Measurements from ENCODE around the gene WDR59. TPM values are rescaled to one million over a fixed set of nuclear protein-coding genes. Genes with fewer than 3 reads are reported as not detected.

The WDR59 gene
- total RNA-seq, 2 experiments from 2014 or later: 65.8 TPM

DNA sequence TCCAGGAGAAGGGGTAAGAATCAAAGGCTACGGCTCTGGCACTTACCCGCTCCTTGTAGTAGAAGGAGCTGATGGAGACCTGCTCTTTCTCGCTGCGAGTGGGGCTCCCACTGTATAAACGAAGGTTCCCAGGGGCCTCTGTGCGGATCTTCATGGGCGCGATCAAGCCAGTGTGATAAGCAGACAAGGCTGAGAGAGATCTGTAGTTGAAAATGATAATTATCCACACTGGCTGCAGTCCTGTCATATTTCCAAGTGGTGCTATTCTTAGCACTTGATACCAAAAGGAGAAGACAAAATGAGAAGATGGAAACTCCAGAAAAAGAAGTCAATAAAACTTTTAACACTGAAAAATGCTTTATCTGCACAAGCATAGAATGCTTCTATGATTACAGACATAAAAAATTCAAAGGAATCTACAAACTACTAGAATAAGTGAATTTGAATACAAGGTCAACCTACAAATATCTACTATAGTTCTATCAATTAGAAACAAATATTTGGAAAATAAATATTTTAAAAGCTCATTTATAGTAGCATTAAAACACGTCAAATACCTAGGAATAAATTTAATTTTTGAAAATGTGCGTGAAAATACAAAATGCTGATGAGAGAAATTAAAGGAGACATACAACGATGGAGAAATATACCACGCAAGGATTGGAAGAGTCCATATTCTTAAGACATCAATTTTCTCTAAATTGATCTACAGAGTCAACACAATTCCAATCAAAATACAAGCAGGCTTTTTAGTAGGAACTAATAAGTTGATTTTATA, 80.8 kb downstream of the WDR59 start:
- no peaks in the 10 kb centered on the region for H3K27me3 Mint-ChIP-seq
- H3K4me3 Mint-ChIP-seq: no peak overlapping the region
- peaks cover 4% of the 10 kb centered on the region for H3K9me3 Mint-ChIP-seq
- H3K4me1 Mint-ChIP-seq: no peaks in the 10 kb centered on the region
- H3K27ac Mint-ChIP-seq: no peak overlapping the region
- ChIA-PET CTCF (interaction anchor here (1.3 kb wide), 1 partner anchor 16 kb away, joined by 4 read pairs; no protein-coding TSS in a partner anchor), POLR2A (no interaction called here)
- peaks cover 41% of the 10 kb centered on the region for H3K36me3 Mint-ChIP-seq (ENCODE audit: low read depth)
- no peak for DNase-seq

DNA sequence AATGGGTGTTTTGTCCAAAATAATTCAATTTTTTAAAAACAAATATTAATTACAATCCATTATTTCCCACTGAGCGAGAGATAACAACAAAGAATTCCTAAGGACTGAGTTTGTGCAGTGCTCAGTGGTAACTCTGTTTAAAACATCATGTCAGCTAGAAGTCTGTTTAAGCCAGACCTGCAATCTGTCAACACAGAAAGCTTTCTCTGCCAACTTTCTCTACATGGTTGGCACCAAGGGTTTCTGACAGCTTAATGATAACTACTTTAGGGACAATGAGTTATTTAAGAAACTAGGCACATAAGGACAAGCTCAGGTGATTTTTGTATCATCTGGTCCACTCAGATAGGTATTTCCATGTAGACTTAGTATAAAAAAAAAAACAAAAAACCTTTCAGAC, 81.8 kb downstream of the WDR59 start:
- DNase-seq: no peak
- Mint-ChIP-seq H3K27ac (no peak overlapping the region), H3K4me1 (no peaks in the 10 kb centered on the region), H3K36me3 (ENCODE audit: low read depth) (peaks cover 38% of the 10 kb centered on the region), H3K9me3 (peaks cover 4% of the 10 kb centered on the region), H3K27me3 (no peaks in the 10 kb centered on the region), H3K4me3 (no peak overlapping the region)
- POLR2A ChIA-PET: no interaction called here
- CTCF ChIA-PET: no interaction called here

DNA sequence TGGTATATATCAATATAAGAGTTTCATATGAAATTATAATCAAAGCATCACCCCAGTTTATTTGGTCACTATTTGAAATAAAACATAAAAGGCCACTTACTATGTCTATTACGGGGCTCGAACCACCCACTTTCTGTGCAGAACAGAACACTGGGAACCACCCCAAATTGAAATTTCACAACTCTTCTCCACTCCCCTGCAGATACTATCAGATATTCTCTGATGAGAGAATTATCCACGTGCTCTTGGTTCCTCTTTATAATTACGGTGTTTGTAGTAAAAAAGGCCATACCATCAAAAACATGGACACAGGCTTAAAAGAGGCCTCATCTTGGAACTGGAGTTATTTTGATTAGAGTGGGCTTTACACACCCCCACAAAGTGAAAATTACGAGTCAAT, 82.8 kb downstream of the WDR59 start:
- H3K27ac Mint-ChIP-seq: no peak overlapping the region
- H3K4me3 Mint-ChIP-seq: no peak overlapping the region
- H3K9me3 Mint-ChIP-seq: peaks cover under 1% of the 10 kb centered on the region
- ChIA-PET POLR2A (no interaction called here), CTCF (no interaction called here)
- DNase-seq: no peak
- peaks cover 30% of the 10 kb centered on the region for H3K36me3 Mint-ChIP-seq (ENCODE audit: low read depth)
- no peaks in the 10 kb centered on the region for H3K4me1 Mint-ChIP-seq
- H3K27me3 Mint-ChIP-seq: no peaks in the 10 kb centered on the region

DNA sequence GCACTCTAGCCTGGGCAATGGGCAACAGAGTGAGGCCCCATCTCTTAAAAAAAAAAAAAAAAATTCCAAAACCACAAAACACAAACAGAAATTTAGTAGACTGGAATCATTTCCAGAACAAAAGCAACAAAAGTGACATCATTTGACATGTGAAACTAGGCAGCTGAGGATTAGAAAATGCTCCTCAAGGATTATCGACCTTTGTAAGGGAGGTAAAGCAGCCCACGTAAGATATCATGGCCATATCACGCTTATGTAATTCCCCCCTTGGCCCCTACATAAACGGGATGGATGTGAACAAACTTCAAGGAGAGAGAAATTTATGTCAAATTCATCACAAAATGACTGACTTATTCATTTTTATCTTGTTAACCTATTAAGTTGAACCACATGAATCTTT, 83.3 kb downstream of the WDR59 start:
- H3K4me3 Mint-ChIP-seq: no peak overlapping the region
- POLR2A ChIA-PET: no interaction called here
- no peaks in the 10 kb centered on the region for H3K4me1 Mint-ChIP-seq
- H3K9me3 Mint-ChIP-seq: no peaks in the 10 kb centered on the region
- H3K27ac Mint-ChIP-seq: no peak overlapping the region
- no peaks in the 10 kb centered on the region for H3K27me3 Mint-ChIP-seq
- peaks cover 24% of the 10 kb centered on the region for H3K36me3 Mint-ChIP-seq (ENCODE audit: low read depth)
- DNase-seq: no peak
- CTCF ChIA-PET: interaction anchor here (1.7 kb wide), 1 partner anchor 12 kb away, joined by 6 read pairs; no protein-coding TSS in a partner anchor

DNA sequence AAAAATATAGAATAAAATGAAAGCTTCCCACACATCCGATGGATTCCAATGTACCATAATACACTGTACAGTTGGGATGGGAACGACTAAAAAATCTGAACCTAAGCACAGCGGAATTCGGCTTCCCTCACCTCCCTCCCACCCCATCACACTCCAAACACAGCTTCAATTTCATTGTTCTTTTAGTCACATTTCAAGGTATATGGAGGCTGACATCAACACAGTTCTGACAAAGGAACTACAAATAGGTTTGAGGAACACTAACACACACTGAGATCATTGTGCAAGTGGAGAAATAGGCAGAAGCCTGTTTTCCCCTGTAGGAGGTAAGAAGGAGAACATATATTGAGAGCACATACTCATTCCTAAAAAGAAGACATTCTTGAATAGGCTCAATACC, 85.1 kb downstream of the WDR59 start:
- no peak overlapping the region for H3K27ac Mint-ChIP-seq
- ChIA-PET CTCF (interaction anchor here (1.7 kb wide), 1 partner anchor 11 kb away, joined by 6 read pairs; no protein-coding TSS in a partner anchor), POLR2A (no interaction called here)

DNA sequence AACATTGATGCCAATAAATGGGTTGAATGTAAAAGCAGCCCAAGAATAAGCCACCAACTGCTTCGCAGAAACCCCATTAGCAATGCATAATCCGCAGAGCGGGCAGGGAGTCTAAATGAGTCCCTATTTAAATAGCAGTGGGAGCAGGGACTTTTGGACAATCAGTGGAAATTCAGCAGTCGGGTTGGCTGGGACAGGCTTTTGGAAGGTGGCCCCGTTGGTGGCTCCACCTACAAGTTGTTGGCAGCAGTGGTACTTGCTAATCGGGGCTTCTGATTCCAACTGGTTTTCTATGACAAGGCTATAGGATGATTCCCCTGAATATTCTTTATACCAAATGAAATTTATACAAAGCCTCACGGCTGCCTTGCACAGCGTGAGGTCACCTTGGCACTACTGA, 86.3 kb downstream of the WDR59 start:
- no peak for DNase-seq
- Mint-ChIP-seq H3K27ac (no peak overlapping the region), H3K27me3 (no peaks in the 10 kb centered on the region), H3K4me3 (no peak overlapping the region), H3K4me1 (no peaks in the 10 kb centered on the region), H3K36me3 (ENCODE audit: low read depth) (peaks cover 15% of the 10 kb centered on the region), H3K9me3 (no peaks in the 10 kb centered on the region)
- ChIA-PET POLR2A (no interaction called here), CTCF (no interaction called here)

More for the DNA sequence above, 85.1 kb downstream of the WDR59 start:
- Mint-ChIP-seq H3K9me3 (no peaks in the 10 kb centered on the region), H3K27me3 (no peaks in the 10 kb centered on the region), H3K4me1 (no peaks in the 10 kb centered on the region), H3K4me3 (no peak overlapping the region), H3K36me3 (ENCODE audit: low read depth) (peaks cover 19% of the 10 kb centered on the region)
- DNase-seq: no peak

DNA sequence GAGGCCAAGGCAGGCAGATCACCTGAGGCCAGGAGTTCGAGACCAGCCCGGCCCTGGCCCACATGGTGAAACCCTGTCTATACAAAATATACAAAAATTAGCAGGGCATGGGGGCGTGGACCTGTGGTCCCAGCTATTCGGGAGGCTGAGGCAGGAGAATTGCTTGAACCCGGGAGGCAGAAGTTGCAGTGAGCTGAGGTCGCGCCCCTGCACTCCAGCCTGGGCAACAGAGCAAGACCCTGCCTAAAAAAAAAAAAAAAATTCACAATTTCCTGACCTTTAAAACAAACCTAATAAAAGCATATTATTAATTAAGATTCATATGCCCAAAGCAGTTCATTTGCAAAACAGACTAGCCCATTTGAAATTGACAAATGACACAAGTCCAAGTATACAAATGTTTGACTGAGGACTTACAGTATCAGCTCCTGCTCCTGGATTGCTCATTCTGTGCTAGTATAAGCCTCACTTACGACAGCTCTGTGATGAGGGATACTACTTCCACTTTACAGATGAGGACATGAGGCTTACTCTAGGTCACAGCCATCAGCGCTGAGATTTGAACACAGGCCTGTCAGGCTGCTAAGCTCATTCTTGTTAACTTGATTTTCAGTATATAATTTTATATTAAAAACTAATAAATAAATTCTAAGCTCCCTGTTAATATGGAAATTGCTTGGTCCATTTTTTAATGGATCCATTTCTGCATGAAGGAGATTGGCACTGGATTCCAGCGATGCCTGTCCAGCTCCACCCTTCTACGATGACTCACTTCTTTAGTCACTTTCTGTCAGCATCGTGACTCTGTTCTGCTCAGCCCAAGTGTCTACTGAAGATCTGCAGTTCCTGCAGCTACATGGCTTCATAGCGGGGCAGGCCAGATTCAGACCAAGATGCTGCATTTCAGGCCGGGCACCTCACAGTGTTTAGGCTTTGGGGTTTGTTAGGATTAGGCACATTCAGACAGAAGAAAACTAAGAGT, 88.2 kb downstream of the WDR59 start:
- Mint-ChIP-seq H3K27me3 (no peaks in the 10 kb centered on the region), H3K36me3 (ENCODE audit: low read depth) (peaks cover 10% of the 10 kb centered on the region), H3K27ac (no peak overlapping the region), H3K9me3 (no peaks in the 10 kb centered on the region), H3K4me3 (no peak overlapping the region), H3K4me1 (no peaks in the 10 kb centered on the region)
- ChIA-PET CTCF (interaction anchor here (0.6 to 0.8 kb wide), 2 partner anchors 34 to 66 kb away, joined by 3 to 6 read pairs; no protein-coding TSS in a partner anchor), POLR2A (no interaction called here)
- no peak for DNase-seq

DNA sequence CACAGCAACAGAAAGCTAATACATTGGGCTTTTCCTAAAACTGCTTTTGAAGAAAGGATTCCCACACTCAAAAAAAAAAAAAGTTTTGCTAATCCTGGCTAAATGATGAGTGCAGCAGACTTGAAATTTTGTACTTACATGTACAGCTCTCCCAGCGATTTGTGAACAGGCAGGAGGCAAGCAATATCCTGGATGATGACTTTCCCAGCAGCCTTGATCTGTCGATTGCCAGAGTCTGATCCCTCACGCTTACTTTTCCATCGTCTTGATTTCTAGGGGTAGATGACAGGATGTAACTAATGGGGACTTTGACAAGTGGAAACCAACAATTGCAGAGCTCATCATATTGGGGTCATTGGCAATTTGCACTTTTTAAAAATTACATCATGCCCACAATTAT, 91.4 kb downstream of the WDR59 start:
- H3K4me3 Mint-ChIP-seq: no peak overlapping the region
- H3K27me3 Mint-ChIP-seq: no peaks in the 10 kb centered on the region
- no peak for DNase-seq
- H3K9me3 Mint-ChIP-seq: no peaks in the 10 kb centered on the region
- H3K27ac Mint-ChIP-seq: no peak overlapping the region
- H3K36me3 Mint-ChIP-seq (ENCODE audit: low read depth): peaks cover 29% of the 10 kb centered on the region
- peaks cover 5% of the 10 kb centered on the region for H3K4me1 Mint-ChIP-seq
- ChIA-PET POLR2A (no interaction called here), CTCF (interaction anchor here (0.6 to 2.2 kb wide), 3 partner anchors 31 to 218 kb away, joined by 3 to 6 read pairs (median 4); no protein-coding TSS in a partner anchor)

DNA sequence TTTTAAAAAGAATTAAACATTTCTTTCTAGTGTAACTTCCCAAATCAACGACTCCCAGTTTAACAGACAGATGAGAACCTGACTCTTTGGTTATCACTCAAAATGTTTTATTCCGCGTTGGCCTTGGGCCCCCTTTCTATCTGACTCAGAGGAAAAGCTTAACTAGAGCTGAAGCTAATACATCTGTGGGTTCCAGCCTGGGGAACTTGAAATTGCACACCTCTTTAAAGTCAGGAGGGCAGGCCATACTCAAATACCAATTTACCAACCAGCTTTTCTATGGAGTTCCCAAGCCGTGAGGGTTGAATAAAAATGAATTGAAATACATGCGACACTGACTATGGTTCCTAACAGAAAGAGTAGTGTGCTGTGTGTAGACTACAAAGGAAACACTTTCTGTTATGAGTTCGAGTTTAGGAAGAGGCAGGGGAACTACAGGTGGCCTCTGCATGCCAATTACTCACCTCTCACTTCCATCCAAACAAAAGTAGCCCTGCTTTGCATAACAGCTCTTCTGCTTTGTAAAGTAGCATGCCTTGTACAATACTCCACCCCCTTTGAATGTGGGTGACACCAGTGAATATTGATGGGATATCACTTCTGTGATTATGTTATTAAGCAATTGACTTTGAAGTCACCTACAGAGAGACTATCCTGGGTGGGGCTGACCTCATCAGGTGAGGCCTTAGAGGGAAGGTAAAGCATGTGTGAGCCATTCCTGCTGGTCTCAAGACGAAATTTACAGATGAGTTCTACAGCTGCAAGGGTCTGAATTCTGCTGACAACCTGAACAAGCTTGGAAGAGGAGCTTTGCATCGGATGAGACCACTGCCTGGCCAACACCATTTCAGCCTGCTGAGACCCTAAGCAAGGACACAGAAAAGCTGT, 92.1 kb downstream of the WDR59 start:
- peaks cover 5% of the 10 kb centered on the region for H3K4me1 Mint-ChIP-seq
- ChIA-PET CTCF (interaction anchor here (0.6 to 2.2 kb wide), 3 partner anchors 30 to 219 kb away, joined by 3 to 6 read pairs (median 4); no protein-coding TSS in a partner anchor), POLR2A (interaction anchor here (0.6 kb wide), 1 partner anchor 50 kb away, joined by 3 read pairs; no protein-coding TSS in a partner anchor)
- no peaks in the 10 kb centered on the region for H3K9me3 Mint-ChIP-seq
- no peaks in the 10 kb centered on the region for H3K27me3 Mint-ChIP-seq
- no peak overlapping the region for H3K4me3 Mint-ChIP-seq
- H3K36me3 Mint-ChIP-seq (ENCODE audit: low read depth): peaks cover 30% of the 10 kb centered on the region
- no peak overlapping the region for H3K27ac Mint-ChIP-seq
- DNase-seq: no peak

DNA sequence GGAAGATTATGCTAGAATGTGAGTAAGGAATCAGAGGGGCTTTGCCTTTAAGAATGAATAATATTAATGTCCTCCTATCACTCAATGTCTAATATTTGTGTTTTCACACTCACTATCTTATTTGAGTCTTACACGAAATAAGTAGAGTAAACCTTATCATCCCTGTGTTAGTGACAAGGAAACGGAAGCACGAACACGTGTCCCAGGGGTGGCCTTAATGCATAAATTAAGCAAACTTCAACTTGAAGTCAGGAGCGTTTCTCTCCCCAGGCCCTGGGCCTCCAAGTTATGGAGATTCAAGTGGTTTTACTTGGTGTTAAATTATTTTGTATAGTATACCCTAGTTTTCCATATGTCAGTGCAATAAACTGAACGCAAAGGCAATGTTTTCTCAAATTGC, 96.0 kb downstream of the WDR59 start:
- peaks cover 49% of the 10 kb centered on the region for H3K36me3 Mint-ChIP-seq (ENCODE audit: low read depth)
- H3K4me3 Mint-ChIP-seq: no peak overlapping the region
- no peaks in the 10 kb centered on the region for H3K9me3 Mint-ChIP-seq
- POLR2A ChIA-PET: no interaction called here
- peaks cover 5% of the 10 kb centered on the region for H3K4me1 Mint-ChIP-seq
- no peak for DNase-seq
- H3K27ac Mint-ChIP-seq: peak overlapping the region; percentile 16
- CTCF ChIA-PET: interaction anchor here (1.2 kb wide), 1 partner anchor 12 kb away, joined by 6 read pairs; no protein-coding TSS in a partner anchor
- no peaks in the 10 kb centered on the region for H3K27me3 Mint-ChIP-seq

DNA sequence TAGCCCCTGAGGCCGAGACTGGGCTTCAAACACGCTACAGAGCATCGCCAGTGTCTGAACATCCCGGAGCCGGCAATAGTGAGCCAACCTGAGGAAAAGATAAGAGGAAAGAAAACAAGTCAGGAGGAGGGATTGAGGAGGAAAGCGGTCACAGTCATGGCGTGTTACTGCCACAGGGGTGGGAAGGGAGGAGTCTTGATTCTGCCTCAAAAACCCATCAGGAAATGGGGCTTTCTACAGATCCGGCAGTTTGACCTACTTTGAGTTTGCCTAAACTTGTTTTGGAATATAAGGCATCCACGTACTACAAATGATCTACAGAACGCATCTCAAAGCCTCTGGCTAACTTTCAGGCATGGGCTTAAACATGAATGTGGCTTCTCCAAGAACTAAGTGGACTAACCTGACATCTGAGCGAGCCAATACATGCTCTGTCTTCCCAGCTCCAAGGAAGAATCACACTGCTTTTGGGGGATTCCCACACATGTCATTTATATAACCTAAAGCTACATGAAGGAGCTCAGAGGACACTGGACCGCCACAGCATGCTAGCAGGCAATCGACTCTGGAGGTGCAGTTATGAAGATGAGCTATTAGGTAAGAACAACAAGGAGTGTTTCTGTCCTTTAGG, 96.6 kb downstream of the WDR59 start:
- ChIA-PET CTCF (interaction anchor here (0.9 to 1.2 kb wide), 2 partner anchors 12 kb away, joined by 3 to 6 read pairs; no protein-coding TSS in a partner anchor), POLR2A (no interaction called here)
- Mint-ChIP-seq H3K27ac (peak overlapping the region; percentile 63), H3K36me3 (ENCODE audit: low read depth) (peaks cover 54% of the 10 kb centered on the region), H3K4me1 (peaks cover 5% of the 10 kb centered on the region), H3K27me3 (no peaks in the 10 kb centered on the region), H3K4me3 (no peak overlapping the region), H3K9me3 (no peaks in the 10 kb centered on the region)
- DNase-seq: no peak

DNA sequence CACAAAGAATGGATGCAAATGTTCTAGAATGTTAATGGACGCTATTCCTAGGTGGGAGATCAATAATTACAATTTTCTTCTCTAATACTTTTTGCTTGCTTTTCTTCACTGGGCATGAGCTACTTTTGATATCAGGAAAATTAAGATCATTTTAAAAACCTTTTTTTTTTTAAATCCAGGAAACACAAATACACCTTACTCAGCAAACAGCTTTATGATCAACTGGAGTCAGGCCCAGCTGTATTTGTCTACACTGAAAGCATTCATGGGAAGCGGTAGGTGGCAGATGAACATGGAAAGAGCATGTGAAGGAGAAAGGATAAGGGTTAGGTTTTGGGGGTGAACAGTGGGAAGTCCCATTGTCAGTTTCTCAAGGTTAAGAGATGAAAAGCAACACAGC, 97.8 kb downstream of the WDR59 start:
- DNase-seq: no peak
- H3K27me3 Mint-ChIP-seq: no peaks in the 10 kb centered on the region
- ChIA-PET CTCF (no interaction called here), POLR2A (no interaction called here)
- no peak overlapping the region for H3K27ac Mint-ChIP-seq
- no peak overlapping the region for H3K4me3 Mint-ChIP-seq
- peaks cover 51% of the 10 kb centered on the region for H3K36me3 Mint-ChIP-seq (ENCODE audit: low read depth)
- no peaks in the 10 kb centered on the region for H3K9me3 Mint-ChIP-seq
- H3K4me1 Mint-ChIP-seq: peaks cover 5% of the 10 kb centered on the region
